Calu3 (cell line): ENCODE data around the gene IFT88. TPM values are rescaled to one million over a fixed set of nuclear protein-coding genes. Genes with fewer than 3 reads are reported as not detected.

Experiments
- BruUV-seq: library from RNA; stranded (reverse); fragments of 400-500 nt; replicated peaks from 2 replicates; lab custom pipeline; 2021; lab: Mats Ljungman, UMichigan
- CTCF ChIA-PET: fragments of 300-600 bp; sonication (Branson Sonifier 250); formaldehyde crosslinking; loops from one replicate; lab custom pipeline; 2022; ENCODE audit warnings: antibody characterized with exemption; lab: Charles Lee
- DNase-seq: peaks from one replicate; pipeline ENCODE4 v3.0.0; 2022
- H3K27ac Mint-ChIP-seq: one replicate; pipeline ENCODE4 v1.8.0; 2022; ENCODE audit warnings: mixed read lengths; ENCODE audit not compliant: unreplicated experiment
- H3K27me3 Mint-ChIP-seq: one replicate; pipeline ENCODE4 v1.8.0; 2022; ENCODE audit warnings: mixed read lengths; ENCODE audit not compliant: unreplicated experiment
- H3K36me3 Mint-ChIP-seq: one replicate; pipeline ENCODE4 v1.8.0; 2022; ENCODE audit warnings: mild to moderate bottlenecking, moderate library complexity, mixed read lengths; ENCODE audit not compliant: insufficient read depth, unreplicated experiment
- H3K4me1 Mint-ChIP-seq: one replicate; pipeline ENCODE4 v1.8.0; 2022; ENCODE audit warnings: mild to moderate bottlenecking, low read depth, mixed read lengths; ENCODE audit not compliant: unreplicated experiment
- H3K4me3 Mint-ChIP-seq: one replicate; pipeline ENCODE4 v1.8.0; 2022; ENCODE audit warnings: mild to moderate bottlenecking, low read depth, moderate library complexity, mixed read lengths; ENCODE audit not compliant: unreplicated experiment
- H3K9me3 Mint-ChIP-seq: one replicate; pipeline ENCODE4 v1.8.0; 2022; ENCODE audit warnings: low read depth, mixed read lengths; ENCODE audit not compliant: unreplicated experiment
- intact Hi-C: fragments of 100-400 bp; cut with micrococcal nuclease; formaldehyde crosslinking; loops from one replicate; pipeline ENCODE4 v1.10.0; 2022; ENCODE audit not compliant: unreplicated experiment
- total RNA-seq: library from RNA; stranded (reverse); gene quantifications from 2 replicates; pipeline ENCODE4 v1.2.3, GENCODE V29; 2022
- TF ChIP-seq, protein P1 (sequence below): fragments of 200-600 bp; IDR thresholded peaks from one replicate; pipeline ENCODE4 v1.8.0; 2022; ENCODE audit warnings: antibody characterized with exemption; ENCODE audit not compliant: unreplicated experiment

Gene IFT88
- total RNA-seq, 1 experiment from 2014 or later, result 13.6 TPM

GRCh38 chr13:20664351-20664750 is 97.4 kb downstream of the IFT88 start:
- CTCF ChIA-PET, result no interaction called here
- Mint-ChIP-seq H3K4me1 (no peaks in the 10 kb centered on the region), H3K9me3 (no peaks in the 10 kb centered on the region), H3K4me3 (no peak overlapping the region), H3K36me3 (no peaks in the 10 kb centered on the region), H3K27me3 (no peaks in the 10 kb centered on the region), H3K27ac (no peak overlapping the region)
- BruUV-seq, result no TSS peak
- TF ChIP-seq, protein P1, sequence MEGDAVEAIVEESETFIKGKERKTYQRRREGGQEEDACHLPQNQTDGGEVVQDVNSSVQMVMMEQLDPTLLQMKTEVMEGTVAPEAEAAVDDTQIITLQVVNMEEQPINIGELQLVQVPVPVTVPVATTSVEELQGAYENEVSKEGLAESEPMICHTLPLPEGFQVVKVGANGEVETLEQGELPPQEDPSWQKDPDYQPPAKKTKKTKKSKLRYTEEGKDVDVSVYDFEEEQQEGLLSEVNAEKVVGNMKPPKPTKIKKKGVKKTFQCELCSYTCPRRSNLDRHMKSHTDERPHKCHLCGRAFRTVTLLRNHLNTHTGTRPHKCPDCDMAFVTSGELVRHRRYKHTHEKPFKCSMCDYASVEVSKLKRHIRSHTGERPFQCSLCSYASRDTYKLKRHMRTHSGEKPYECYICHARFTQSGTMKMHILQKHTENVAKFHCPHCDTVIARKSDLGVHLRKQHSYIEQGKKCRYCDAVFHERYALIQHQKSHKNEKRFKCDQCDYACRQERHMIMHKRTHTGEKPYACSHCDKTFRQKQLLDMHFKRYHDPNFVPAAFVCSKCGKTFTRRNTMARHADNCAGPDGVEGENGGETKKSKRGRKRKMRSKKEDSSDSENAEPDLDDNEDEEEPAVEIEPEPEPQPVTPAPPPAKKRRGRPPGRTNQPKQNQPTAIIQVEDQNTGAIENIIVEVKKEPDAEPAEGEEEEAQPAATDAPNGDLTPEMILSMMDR, result no peak
- no peak for DNase-seq
- intact Hi-C loops, result no loop called here

DNA sequence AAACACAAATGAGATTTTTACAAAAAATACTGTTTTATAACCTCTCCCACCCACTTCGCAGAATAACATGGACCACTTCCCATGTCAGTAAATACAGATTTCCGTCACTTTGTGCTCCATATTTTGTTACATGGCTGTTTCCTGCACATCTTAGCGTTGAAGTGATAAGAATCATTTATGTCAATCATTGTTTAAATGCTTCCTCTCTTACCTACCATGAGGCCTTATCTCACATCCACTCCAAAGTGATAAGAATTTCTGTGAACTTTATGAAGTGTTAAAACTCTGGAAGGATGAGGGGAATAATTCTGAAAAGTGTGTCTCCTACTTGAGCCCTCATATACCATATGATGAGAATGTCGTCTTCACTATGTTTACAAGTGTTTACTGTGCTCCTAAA is 100.0 kb downstream of the IFT88 start:
- intact Hi-C loops, result no loop called here
- TF ChIP-seq, protein P1, result no peak

DNA sequence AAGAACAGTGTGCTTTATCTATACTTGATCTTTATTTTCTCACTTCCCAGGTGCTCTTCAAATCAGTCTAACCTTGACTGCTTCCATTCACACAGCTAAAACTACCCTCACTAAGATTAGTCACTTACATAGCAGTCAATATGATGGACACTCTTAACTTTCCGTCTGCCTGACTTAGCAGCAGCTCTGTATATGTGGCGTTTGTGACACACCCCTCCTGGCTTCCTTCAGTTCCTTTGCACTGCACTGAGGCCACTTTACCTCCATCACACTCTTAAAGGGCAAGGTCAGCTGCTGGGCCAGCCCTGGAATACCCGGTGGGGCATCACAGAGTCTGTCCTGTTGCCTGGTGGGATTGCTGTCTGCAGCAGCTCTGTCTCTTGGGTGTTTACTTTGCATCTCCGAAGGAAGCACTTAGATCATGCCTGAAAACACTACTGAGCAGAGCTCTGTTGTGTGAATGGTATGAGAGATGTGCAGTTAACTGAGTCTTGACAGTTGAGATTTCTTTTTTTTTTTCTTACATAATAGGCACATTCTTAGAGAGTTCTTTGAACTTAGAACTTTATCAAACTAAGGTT is 101.0 kb downstream of the IFT88 start:
- intact Hi-C loops, result no loop called here
- no peak overlapping the region for H3K27ac Mint-ChIP-seq
- H3K4me1 Mint-ChIP-seq, result no peaks in the 10 kb centered on the region
- H3K4me3 Mint-ChIP-seq, result no peak overlapping the region
- H3K36me3 Mint-ChIP-seq, result no peaks in the 10 kb centered on the region
- TF ChIP-seq, protein P1, result no peak
- no peak for DNase-seq
- no TSS peak for BruUV-seq
- H3K27me3 Mint-ChIP-seq, result no peaks in the 10 kb centered on the region
- CTCF ChIA-PET, result interaction anchor here (0.6 kb wide), 1 partner anchor 81 kb away, joined by 3 read pairs; no protein-coding TSS in a partner anchor
- H3K9me3 Mint-ChIP-seq, result no peaks in the 10 kb centered on the region

More for the DNA sequence above, 100.0 kb downstream of the IFT88 start:
- no peaks in the 10 kb centered on the region for H3K36me3 Mint-ChIP-seq
- H3K27ac Mint-ChIP-seq, result no peak overlapping the region
- no peaks in the 10 kb centered on the region for H3K4me1 Mint-ChIP-seq
- no TSS peak for BruUV-seq
- H3K27me3 Mint-ChIP-seq, result no peaks in the 10 kb centered on the region
- DNase-seq, result no peak
- no peaks in the 10 kb centered on the region for H3K9me3 Mint-ChIP-seq
- H3K4me3 Mint-ChIP-seq, result no peak overlapping the region
- CTCF ChIA-PET, result no interaction called here

DNA sequence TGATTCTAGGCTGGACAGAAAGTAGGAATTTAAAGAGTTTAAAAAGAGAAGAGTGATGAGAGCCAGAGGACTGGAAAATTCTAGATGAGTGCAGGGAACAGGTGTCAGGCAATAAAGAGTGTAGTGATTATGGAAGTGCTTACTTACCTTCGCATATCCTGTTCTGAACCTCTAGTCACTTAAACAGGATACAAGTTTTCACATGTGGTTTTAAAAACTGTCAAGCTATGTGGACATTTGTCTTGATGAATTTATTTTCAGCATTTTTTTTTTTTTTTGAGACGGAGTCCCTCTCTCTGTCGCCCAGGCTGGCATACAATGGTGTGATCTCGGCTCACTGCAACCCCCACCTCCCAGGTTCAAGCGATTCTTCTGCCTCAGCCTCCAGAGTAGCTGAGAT is 102.2 kb downstream of the IFT88 start:
- intact Hi-C loops, result no loop called here
- Mint-ChIP-seq H3K27me3 (no peaks in the 10 kb centered on the region), H3K9me3 (no peaks in the 10 kb centered on the region), H3K4me3 (no peak overlapping the region), H3K36me3 (no peaks in the 10 kb centered on the region), H3K4me1 (no peaks in the 10 kb centered on the region), H3K27ac (no peak overlapping the region)
- no TSS peak for BruUV-seq
- CTCF ChIA-PET, result no interaction called here
- TF ChIP-seq, protein P1, result no peak
- DNase-seq, result no peak
